ENCODE measurements around the gene GAREM1. TPM values are rescaled to one million over a fixed set of nuclear protein-coding genes. Genes with fewer than 3 reads are reported as not detected.

The GAREM1 gene
- total RNA-seq, 1 experiment from 2014 or later, result 1.8 TPM

GRCh38 chr18:32450874-32451273, 19.8 kb downstream of the GAREM1 start:
- H3K4me1 ChIP-seq (ENCODE audit: insufficient read depth, low read length), result no peaks in the 10 kb centered on the region
- DNase-seq, result no peak
- H3K27me3 ChIP-seq (ENCODE audit: low read length), result no peaks in the 10 kb centered on the region
- no peak overlapping the region for H3K27ac ChIP-seq (ENCODE audit: low read length)
- no peaks in the 10 kb centered on the region for H3K9me3 ChIP-seq (ENCODE audit: low read length)
- intact Hi-C loops (cut with micrococcal nuclease), result no loop called here
- no peak for ATAC-seq
- no peak overlapping the region for H3K4me3 ChIP-seq (ENCODE audit: low read length)
- no peaks in the 10 kb centered on the region for H3K9me2 ChIP-seq (replicated peaks; ENCODE audit: low read length)
- no peaks in the 10 kb centered on the region for H3K36me3 ChIP-seq (ENCODE audit: low read depth, low read length)
- ChIA-PET CTCF (no interaction called here), POLR2A (ENCODE audit: unreplicated experiment) (no interaction called here)
- no peak overlapping the region for H3K4me2 ChIP-seq (ENCODE audit: low read length)
- TF ChIP-seq EZH2phosphoT487 (IDR thresholded peaks at IDR 0.05; ENCODE audit: borderline replicate concordance, low read length), result no peak
- no peak for TF ChIP-seq EZH2 (IDR thresholded peaks at IDR 0.05; ENCODE audit: low read length, unreplicated experiment)
- no peak for TF ChIP-seq CTCF (conservative IDR thresholded peaks at IDR 0.05; ENCODE audit: low read depth, low read length)
- no peak overlapping the region for H2AFZ ChIP-seq (ENCODE audit: low read length)
- H3K9ac ChIP-seq (ENCODE audit: low read length), result no peak overlapping the region
- H3K79me2 ChIP-seq (ENCODE audit: low read length), result no peaks in the 10 kb centered on the region
- no peaks in the 10 kb centered on the region for H3F3A ChIP-seq (ENCODE audit: low read length, unreplicated experiment)
- H4K20me1 ChIP-seq (ENCODE audit: low read length), result no peaks in the 10 kb centered on the region
- no TSS peak for BruUV-seq (replicated peaks)

- ChIA-PET POLR2A (ENCODE audit: unreplicated experiment) (no interaction called here), CTCF (no interaction called here)
- Histone ChIP-seq H3K4me3 (ENCODE audit: low read length) (no peak overlapping the region), H3F3A (ENCODE audit: low read length, unreplicated experiment) (no peaks in the 10 kb centered on the region), H3K27ac (ENCODE audit: low read length) (no peak overlapping the region), H4K20me1 (ENCODE audit: low read length) (no peaks in the 10 kb centered on the region), H3K9me3 (ENCODE audit: low read length) (no peaks in the 10 kb centered on the region), H3K4me2 (ENCODE audit: low read length) (no peak overlapping the region), H3K36me3 (ENCODE audit: low read depth, low read length) (no peaks in the 10 kb centered on the region), H3K27me3 (ENCODE audit: low read length) (no peaks in the 10 kb centered on the region), H3K9ac (ENCODE audit: low read length) (no peak overlapping the region), H3K79me2 (ENCODE audit: low read length) (no peaks in the 10 kb centered on the region), H2AFZ (ENCODE audit: low read length) (no peak overlapping the region), H3K4me1 (ENCODE audit: insufficient read depth, low read length) (no peaks in the 10 kb centered on the region), H3K9me2 (replicated peaks; ENCODE audit: low read length) (no peaks in the 10 kb centered on the region)
- TF ChIP-seq EZH2 (IDR thresholded peaks at IDR 0.05; ENCODE audit: low read length, unreplicated experiment), result no peak
- TF ChIP-seq EZH2phosphoT487 (IDR thresholded peaks at IDR 0.05; ENCODE audit: borderline replicate concordance, low read length), result no peak
- TF ChIP-seq CTCF (conservative IDR thresholded peaks at IDR 0.05; ENCODE audit: low read depth, low read length), result no peak
- DNase-seq (no peak), ATAC-seq (no peak)
- no TSS peak for BruUV-seq (replicated peaks)
- intact Hi-C loops (cut with micrococcal nuclease), result no loop called here
Measured at GRCh38 chr18:32450026-32450691, 20.5 kb downstream of the GAREM1 start.

- H3K27ac ChIP-seq (ENCODE audit: low read length), result no peak overlapping the region
- H2AFZ ChIP-seq (ENCODE audit: low read length), result no peak overlapping the region
- CTCF ChIA-PET, result no interaction called here
- BruUV-seq (replicated peaks), result no TSS peak
- TF ChIP-seq EZH2phosphoT487 (IDR thresholded peaks at IDR 0.05; ENCODE audit: borderline replicate concordance, low read length), result no peak
- no peak for TF ChIP-seq EZH2 (IDR thresholded peaks at IDR 0.05; ENCODE audit: low read length, unreplicated experiment)
- no peak for TF ChIP-seq CTCF (conservative IDR thresholded peaks at IDR 0.05; ENCODE audit: low read depth, low read length)
- no peaks in the 10 kb centered on the region for H3K4me1 ChIP-seq (ENCODE audit: insufficient read depth, low read length)
- POLR2A ChIA-PET (ENCODE audit: unreplicated experiment), result no interaction called here
- no peaks in the 10 kb centered on the region for H3K36me3 ChIP-seq (ENCODE audit: low read depth, low read length)
- no peak for ATAC-seq
- no peaks in the 10 kb centered on the region for H3K27me3 ChIP-seq (ENCODE audit: low read length)
- no peak overlapping the region for H3K4me3 ChIP-seq (ENCODE audit: low read length)
- no peaks in the 10 kb centered on the region for H4K20me1 ChIP-seq (ENCODE audit: low read length)
- intact Hi-C loops (cut with micrococcal nuclease), result no loop called here
- no peak for DNase-seq
- no peaks in the 10 kb centered on the region for H3F3A ChIP-seq (ENCODE audit: low read length, unreplicated experiment)
- no peak overlapping the region for H3K9ac ChIP-seq (ENCODE audit: low read length)
- no peaks in the 10 kb centered on the region for H3K79me2 ChIP-seq (ENCODE audit: low read length)
- no peak overlapping the region for H3K4me2 ChIP-seq (ENCODE audit: low read length)
- H3K9me2 ChIP-seq (replicated peaks; ENCODE audit: low read length), result no peaks in the 10 kb centered on the region
- H3K9me3 ChIP-seq (ENCODE audit: low read length), result no peaks in the 10 kb centered on the region
Measured at GRCh38 chr18:32446780-32447179, 23.9 kb downstream of the GAREM1 start.
